ENCODE data around the gene EEF1A2. TPM values are rescaled to one million over a fixed set of nuclear protein-coding genes. Genes with fewer than 3 reads are reported as not detected.

Gene EEF1A2
- polyA plus RNA-seq, 1 donor: 0.67 TPM

Other genes with a start within 250 kb of the EEF1A2 start
- gene NKAIN4, start 244.6 kb downstream of the EEF1A2 start, polyA plus RNA-seq (ENCODE audit: insufficient read length): 20.7 TPM
- gene ARFGAP1, start 226.3 kb downstream of the EEF1A2 start, polyA plus RNA-seq (ENCODE audit: insufficient read length): 67.1 TPM
- gene COL20A1, start 205.9 kb downstream of the EEF1A2 start, polyA plus RNA-seq (ENCODE audit: insufficient read length): 1.2 TPM
- gene CHRNA4, start 137.7 kb downstream of the EEF1A2 start, polyA plus RNA-seq (ENCODE audit: insufficient read length): 13.3 TPM
- 5.5 TPM for gene KCNQ2, start 26.4 kb downstream of the EEF1A2 start, polyA plus RNA-seq (ENCODE audit: insufficient read length)
- 118 TPM for gene PPDPF, start 21.7 kb upstream of the EEF1A2 start, polyA plus RNA-seq (ENCODE audit: insufficient read length)
- gene PTK6, start 38.3 kb upstream of the EEF1A2 start, polyA plus RNA-seq (ENCODE audit: insufficient read length): 1.1 TPM
- gene SRMS, start 48.7 kb upstream of the EEF1A2 start, polyA plus RNA-seq (ENCODE audit: insufficient read length): not detected
- 0.81 TPM for gene FNDC11, start 55.1 kb upstream of the EEF1A2 start, polyA plus RNA-seq (ENCODE audit: insufficient read length)
- 11.8 TPM for gene HELZ2, start 75.2 kb upstream of the EEF1A2 start, polyA plus RNA-seq (ENCODE audit: insufficient read length)
- gene GMEB2, start 128.0 kb upstream of the EEF1A2 start, polyA plus RNA-seq (ENCODE audit: insufficient read length): 10.7 TPM
- gene STMN3, start 154.3 kb upstream of the EEF1A2 start, polyA plus RNA-seq (ENCODE audit: insufficient read length): 22.7 TPM
- 19.8 TPM for gene RTEL1, start 159.2 kb upstream of the EEF1A2 start, polyA plus RNA-seq (ENCODE audit: insufficient read length)
- gene TNFRSF6B, start 197.6 kb upstream of the EEF1A2 start, polyA plus RNA-seq (ENCODE audit: insufficient read length): 2.1 TPM
- gene ARFRP1, start 208.9 kb upstream of the EEF1A2 start, polyA plus RNA-seq (ENCODE audit: insufficient read length): 27.0 TPM
- 17.8 TPM for gene ZGPAT, start 209.0 kb upstream of the EEF1A2 start, polyA plus RNA-seq (ENCODE audit: insufficient read length)
- 4.3 TPM for gene LIME1, start 237.6 kb upstream of the EEF1A2 start, polyA plus RNA-seq (ENCODE audit: insufficient read length)
- gene SLC2A4RG, start 240.7 kb upstream of the EEF1A2 start, polyA plus RNA-seq (ENCODE audit: insufficient read length): 73.0 TPM

Measured in left kidney (tissue), 1 donor.